HCT116 (cell line): Measurements from ENCODE around the gene SDSL. TPM values are rescaled to one million over a fixed set of nuclear protein-coding genes. Genes with fewer than 3 reads are reported as not detected.

Source experiments
- ATAC-seq: fragments of 200-7000 bp; cut with Tn5 transposase; 2 replicates; pipeline ENCODE4 v1.9.1; 2020; ENCODE audit warnings: mild to moderate bottlenecking, moderate library complexity
- Bru-seq: library from RNA; stranded (reverse); fragments of 400-500 nt; gene quantifications from one replicate; lab custom pipeline; 2021; lab: Mats Ljungman, UMichigan
- BruChase-seq, 2 experiments: library from RNA; stranded (reverse); fragments of 400-500 nt; gene quantifications; one replicate each; lab custom pipeline; 2021; lab: Mats Ljungman, UMichigan
- BruUV-seq: library from RNA; stranded (reverse); fragments of 400-500 nt; replicated peaks from 2 replicates; lab custom pipeline; 2021; lab: Mats Ljungman, UMichigan
- CTCF ChIA-PET: fragments of 300-600 bp; sonication (Branson Sonifier 250); formaldehyde crosslinking; loops from one replicate; lab custom pipeline; 2021; ENCODE audit warnings: antibody characterized with exemption; lab: Charles Lee
- POLR2A ChIA-PET: fragments of 300-600, 350-600 bp; sonication (Branson Sonifier 250); formaldehyde crosslinking; loops from one replicate; lab custom pipeline; 2021; ENCODE audit warnings: antibody characterized with exemption; lab: Charles Lee
- RAD21 ChIA-PET, 2 experiments: fragments of 300-600 bp; sonication (Branson Sonifier 250); formaldehyde crosslinking; loops; one replicate each; lab custom pipeline; 2023; ENCODE audit warnings: low total read pairs in 2 of 2; ENCODE audit not compliant: uncharacterized antibody in 2 of 2, unreplicated experiment in 2 of 2, low non-redundant PET in 1 of 2; lab: Charles Lee
- DNase-seq: peaks from one replicate; pipeline ENCODE4 v3.0.0-alpha.2; 2010; ENCODE audit warnings: low read depth, low spot score
- H2AFZ ChIP-seq: fragments of 200-600 bp; shearing (Covaris generic), sonication (generic); 2 replicates; pipeline ENCODE4 v1.6.1; 2017; ENCODE audit warnings: low read depth, mixed run types, mixed read lengths, antibody characterized with exemption, low read length; ENCODE audit not compliant: poor library complexity, severe bottlenecking
- H3K27ac ChIP-seq: 2 replicates; pipeline ENCODE4 v1.5.1; 2012; ENCODE audit warnings: low read depth, low read length
- H3K27me3 ChIP-seq: fragments of 200-600 bp; sonication (generic); 2 replicates; pipeline ENCODE4 v1.6.1; 2016; ENCODE audit warnings: mixed run types, low read length, mixed read lengths; ENCODE audit not compliant: insufficient read depth
- H3K36me3 ChIP-seq, 2 experiments: fragments of 200-500 bp in 1 of 2; fragments of 200-600 bp in 1 of 2; sonication (Bioruptor generic) in 1 of 2; sonication (generic) in 1 of 2; 2 replicates each; pipeline versions ENCODE4 v1.5.1 to v1.6.1; 2014 to 2016; ENCODE audit warnings: low read length in 2 of 2, inconsistent platforms in 1 of 2, mixed read lengths in 1 of 2, mixed run types in 1 of 2; ENCODE audit not compliant: insufficient read depth in 2 of 2, control insufficient read depth in 1 of 2
- H3K4me1 ChIP-seq, 2 experiments: fragments of 200-600 bp in 1 of 2; sonication (generic) in 1 of 2; 2 replicates each; pipeline versions ENCODE4 v1.5.1 to v1.6.1; 2012 to 2017; ENCODE audit warnings: low read length in 2 of 2, inconsistent platforms in 1 of 2, mild to moderate bottlenecking in 1 of 2, mixed read lengths in 1 of 2, mixed run types in 1 of 2, moderate library complexity in 1 of 2; ENCODE audit not compliant: insufficient read depth in 2 of 2, control insufficient read depth in 1 of 2
- H3K4me2 ChIP-seq: fragments of 200-600 bp; sonication (generic); 2 replicates; pipeline ENCODE4 v1.6.1; 2017; ENCODE audit warnings: mixed run types, low read length, mixed read lengths
- H3K4me3 ChIP-seq, 2 experiments: fragments of 200-600 bp in 1 of 2; sonication (generic) in 1 of 2; replicated peaks in 1 of 2; 2 replicates each; pipeline ENCODE4 v1.5.1; 2011 to 2016; ENCODE audit warnings: low read length in 2 of 2, control low read depth in 1 of 2, low read depth in 1 of 2, mild to moderate bottlenecking in 1 of 2, mixed read lengths in 1 of 2, mixed run types in 1 of 2
- H3K79me2 ChIP-seq: fragments of 200-600 bp; sonication (generic); 2 replicates; pipeline ENCODE4 v1.6.1; 2017; ENCODE audit warnings: mild to moderate bottlenecking, mixed run types, low read length, moderate library complexity, mixed read lengths; ENCODE audit not compliant: insufficient read depth
- H3K9ac ChIP-seq: fragments of 200-600 bp; sonication (generic); 2 replicates; pipeline ENCODE4 v1.6.1; 2016; ENCODE audit warnings: low read length, mixed read lengths
- H3K9me2 ChIP-seq: fragments of 200-600 bp; sonication (generic), shearing (Covaris generic); 2 replicates; pipeline ENCODE4 v1.6.1; 2017; ENCODE audit warnings: mixed run types, mild to moderate bottlenecking, moderate library complexity; ENCODE audit not compliant: insufficient read depth
- H3K9me3 ChIP-seq, 2 experiments: fragments of 200-500 bp in 1 of 2; fragments of 200-600 bp in 1 of 2; sonication (Bioruptor generic) in 1 of 2; sonication (generic) in 1 of 2; 2 replicates each; pipeline ENCODE4 v1.6.1; 2014 to 2017; ENCODE audit warnings: low read length in 2 of 2, mixed read lengths in 2 of 2, inconsistent platforms in 1 of 2, low read depth in 1 of 2, mild to moderate bottlenecking in 1 of 2, mixed run types in 1 of 2, moderate library complexity in 1 of 2; ENCODE audit not compliant: control insufficient read depth in 1 of 2, insufficient read depth in 1 of 2
- H4K20me1 ChIP-seq: fragments of 200-600 bp; sonication (generic), shearing (Covaris generic); 2 replicates; pipeline ENCODE4 v1.6.1; 2017; ENCODE audit warnings: mixed run types, mild to moderate bottlenecking, moderate library complexity; ENCODE audit not compliant: insufficient read depth
- CBX3 ChIP-seq: IDR thresholded peaks from 2 replicates; pipeline ENCODE4 v1.6.1; 2012; ENCODE audit warnings: low read depth
- EGR1 ChIP-seq: IDR thresholded peaks from 2 replicates; pipeline ENCODE4 v1.6.1; 2012; ENCODE audit warnings: low read depth
- ELF1 ChIP-seq: IDR thresholded peaks from 2 replicates; pipeline ENCODE4 v1.6.1; 2012; ENCODE audit warnings: low read depth, borderline replicate concordance
- EZH2 ChIP-seq: fragments of 200-600 bp; sonication (generic); IDR thresholded peaks from 2 replicates; pipeline ENCODE4 v1.6.1; 2017; ENCODE audit warnings: antibody characterized with exemption, mixed run types
- EZH2phosphoT487 ChIP-seq: fragments of 200-600 bp; IDR thresholded peaks from 2 replicates; pipeline ENCODE4 v1.6.1; 2018; ENCODE audit warnings: antibody characterized with exemption, borderline replicate concordance
- POLR2AphosphoS5 ChIP-seq: IDR thresholded peaks from 2 replicates; pipeline ENCODE4 v1.6.1; 2011; ENCODE audit warnings: mild to moderate bottlenecking, low read depth, low read length, moderate library complexity
- RAD21 ChIP-seq: IDR thresholded peaks from 2 replicates; pipeline ENCODE4 v1.6.1; 2012; ENCODE audit warnings: low read depth, mild to moderate bottlenecking
- REST ChIP-seq: IDR thresholded peaks from 2 replicates; pipeline ENCODE4 v1.6.1; 2012; ENCODE audit warnings: low read depth
- SIN3A ChIP-seq: IDR thresholded peaks from 2 replicates; pipeline ENCODE4 v1.6.1; 2012; ENCODE audit warnings: low read depth
- SP1 ChIP-seq: IDR thresholded peaks from 2 replicates; pipeline ENCODE4 v1.6.1; 2012; ENCODE audit warnings: low read depth
- SRF ChIP-seq: IDR thresholded peaks from 2 replicates; pipeline ENCODE4 v1.6.1; 2012; ENCODE audit warnings: low read depth
- TCF7L2 ChIP-seq: IDR thresholded peaks from 2 replicates; pipeline ENCODE4 v1.7.0; 2011; ENCODE audit warnings: borderline replicate concordance, inconsistent platforms; ENCODE audit not compliant: insufficient read depth, insufficient read length; ENCODE audit errors: extremely low read depth
- ZBTB33 ChIP-seq: IDR thresholded peaks from 2 replicates; pipeline ENCODE4 v1.6.1; 2011; ENCODE audit warnings: mild to moderate bottlenecking, low read length, moderate library complexity; ENCODE audit not compliant: insufficient replicate concordance; ENCODE audit errors: extremely low read depth
- ZFX ChIP-seq: fragments of 450-650 bp; IDR thresholded peaks from 2 replicates; pipeline ENCODE4 v1.6.1; 2017
- ZNF274 ChIP-seq: fragments of 200-500 bp; sonication (Bioruptor generic); IDR thresholded peaks from 2 replicates; pipeline ENCODE4 v1.6.1; 2014; ENCODE audit warnings: mild to moderate bottlenecking, low read depth, low read length, inconsistent platforms
- intact Hi-C: fragments of 100-400 bp; cut with micrococcal nuclease; formaldehyde crosslinking; loops from 2 replicates; pipeline ENCODE4 v1.10.0; 2022
- long read RNA-seq: library from polyadenylated mRNA; unstranded; transcript quantifications from one replicate; pipeline ENCODE4 v2.0.0, GENCODE V29; 2021; ENCODE audit not compliant: unreplicated experiment
- polyA plus RNA-seq: library from polyadenylated mRNA; unstranded; fragments of >200 nt; gene quantifications from 2 replicates; pipeline ENCODE4 v1.2.1, GENCODE V29; 2012; ENCODE audit warnings: missing spikeins
- total RNA-seq: library from RNA; stranded (reverse); gene quantifications from one replicate; pipeline ENCODE4 v1.2.1, GENCODE V29; 2021; ENCODE audit not compliant: unreplicated experiment
- TF ChIP-seq, protein P1 (sequence below), 3 experiments: fragments of 200-600 bp in 1 of 3; sonication (generic) in 1 of 3; IDR thresholded peaks in 2 of 3; conservative IDR thresholded peaks in 1 of 3; 2 replicates each; pipeline ENCODE4 v1.5.1; 2012 to 2017; ENCODE audit warnings: low read depth in 2 of 3, low read length in 2 of 3, antibody characterized with exemption in 1 of 3, borderline replicate concordance in 1 of 3, control low read depth in 1 of 3, mild to moderate bottlenecking in 1 of 3, mixed read lengths in 1 of 3, mixed run types in 1 of 3, moderate library complexity in 1 of 3; ENCODE audit not compliant: insufficient read depth in 1 of 3

SDSL gene
- total RNA-seq (19.1 TPM), Bru-seq, nascent RNA (percentile 54 among the genes with signal in this experiment), BruChase-seq, experiment 1, labeled RNA remaining after a 6-hour chase (percentile 54 among the genes with signal in this experiment), BruChase-seq, experiment 2, labeled RNA remaining after a 2-hour chase (percentile 57 among the genes with signal in this experiment)
- polyA plus RNA-seq: 22.7 and 25.5 TPM in 2 replicates
- long read RNA-seq, transcript SDSL-202 (8 exons, 1,449 nt): major isoform, 19 of 23 reads
- long read RNA-seq, partial matches to known transcripts: 1 of 23 reads
- long read RNA-seq, other reads (novel, unspliced or antisense): 3 of 23 reads

DNA sequence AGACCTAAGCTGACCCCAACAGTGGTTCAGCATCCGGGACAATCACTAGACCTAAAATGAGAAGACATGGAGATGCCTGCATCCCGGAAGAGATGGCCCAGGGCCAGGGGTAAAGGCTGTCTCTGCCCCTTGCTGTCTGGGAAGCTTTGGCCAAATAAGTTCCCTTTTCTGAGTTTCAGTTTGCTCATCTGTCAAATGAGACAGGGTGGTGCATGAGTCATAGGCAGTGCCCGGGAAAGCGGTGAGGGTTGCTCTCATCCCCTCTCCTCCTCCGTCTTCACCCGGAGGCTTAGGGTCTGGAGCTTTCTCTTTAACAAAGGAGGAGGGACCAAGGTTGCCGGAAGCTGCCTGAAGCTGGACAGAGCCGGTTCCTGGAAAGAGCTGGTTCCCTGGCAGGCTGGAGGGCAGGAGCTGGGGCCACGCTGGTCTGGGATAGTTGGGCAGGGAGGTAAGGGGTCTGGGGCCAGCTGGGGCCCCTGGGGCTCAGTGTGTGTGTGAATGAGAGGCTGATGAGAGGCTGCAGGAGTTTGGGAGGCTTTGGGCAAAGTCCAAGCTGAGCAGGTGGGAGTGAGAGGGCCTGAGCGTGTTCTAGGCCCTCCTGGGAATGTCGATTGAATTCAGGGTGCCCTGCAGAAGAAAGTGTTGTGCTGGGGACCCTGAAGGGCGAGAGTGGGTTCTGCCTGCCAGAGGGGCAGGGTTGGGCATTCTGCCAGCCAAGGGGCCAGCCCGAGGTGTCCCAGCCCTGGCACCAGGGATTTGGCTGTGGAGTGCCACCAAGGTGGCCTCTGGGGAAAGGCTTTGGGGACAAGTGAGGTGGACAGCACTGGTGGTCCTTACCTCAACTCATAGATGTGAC lies at the start of gene SDSL:
Gene SDSL (plus strand): TSS at position 351 of the 856 bp plus-strand sequence. CDS start 5,603 bp downstream, outside the sequence.
- Histone ChIP-seq H3K27ac (peak within 1 kb of the TSS; percentile 74), H3K4me3 (peak within 1 kb of the TSS; percentile 89 to 93), H4K20me1 (no peaks in the 10 kb centered on the region), H3K79me2 (peaks cover 6% of the 10 kb centered on the region; the same call in 1 of the 2 replicates), H3K4me2 (peak within 1 kb of the TSS; percentile 97), H3K36me3 (no peaks in the 10 kb centered on the region), H3K9me3 (no peaks in the 10 kb centered on the region), H3K9ac (peak within 1 kb of the TSS; percentile 89), H3K9me2 (no peaks in the 10 kb centered on the region), H3K4me1 (peaks cover 5 to 24% of the 10 kb centered on the region in 2 experiments; a peak in 3 of 4 replicates), H3K27me3 (no peaks in the 10 kb centered on the region), H2AFZ (peak within 1 kb of the TSS; percentile 50)
- intact Hi-C loops: no loop called here
- ATAC-seq (peak; percentile 90), DNase-seq (peak; percentile 48)
- ChIA-PET POLR2A (interaction anchor here (0.6 to 1.4 kb wide), 3 partner anchors 13 to 208 kb away, joined by 4 to 9 read pairs (median 5); partner anchors contain the start of gene SLC8B1), CTCF (interaction anchor here (1.5 kb wide), 1 partner anchor 429 kb away, joined by 3 read pairs; no protein-coding TSS in a partner anchor), RAD21 (interaction anchor here in 1 of 2 experiments (0.5 to 1.4 kb wide), 3 partner anchors 43 to 123 kb away, joined by 3 to 7 read pairs (median 4); partner anchors contain the start of gene SLC8B1)
- BruUV-seq: TSS peak; percentile 77
- TF ChIP-seq REST (no peak), POLR2AphosphoS5 (peak; percentile 93), EZH2phosphoT487 (no peak), EZH2 (no peak), EGR1 (no peak), SIN3A (peak; percentile 75), ZNF274 (no peak), TCF7L2 (no peak), SRF (no peak), ELF1 (no peak; the same call in 1 of the 2 replicates), ZBTB33 (no peak), SP1 (peak; percentile 59; the same call in 1 of the 2 replicates), RAD21 (no peak), ZFX (peak; percentile 73; the same call in 1 of the 2 replicates), CBX3 (no peak)
- TF ChIP-seq, protein P1, sequence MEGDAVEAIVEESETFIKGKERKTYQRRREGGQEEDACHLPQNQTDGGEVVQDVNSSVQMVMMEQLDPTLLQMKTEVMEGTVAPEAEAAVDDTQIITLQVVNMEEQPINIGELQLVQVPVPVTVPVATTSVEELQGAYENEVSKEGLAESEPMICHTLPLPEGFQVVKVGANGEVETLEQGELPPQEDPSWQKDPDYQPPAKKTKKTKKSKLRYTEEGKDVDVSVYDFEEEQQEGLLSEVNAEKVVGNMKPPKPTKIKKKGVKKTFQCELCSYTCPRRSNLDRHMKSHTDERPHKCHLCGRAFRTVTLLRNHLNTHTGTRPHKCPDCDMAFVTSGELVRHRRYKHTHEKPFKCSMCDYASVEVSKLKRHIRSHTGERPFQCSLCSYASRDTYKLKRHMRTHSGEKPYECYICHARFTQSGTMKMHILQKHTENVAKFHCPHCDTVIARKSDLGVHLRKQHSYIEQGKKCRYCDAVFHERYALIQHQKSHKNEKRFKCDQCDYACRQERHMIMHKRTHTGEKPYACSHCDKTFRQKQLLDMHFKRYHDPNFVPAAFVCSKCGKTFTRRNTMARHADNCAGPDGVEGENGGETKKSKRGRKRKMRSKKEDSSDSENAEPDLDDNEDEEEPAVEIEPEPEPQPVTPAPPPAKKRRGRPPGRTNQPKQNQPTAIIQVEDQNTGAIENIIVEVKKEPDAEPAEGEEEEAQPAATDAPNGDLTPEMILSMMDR (IDR thresholded peaks at IDR 0.05 in 2 of 3, conservative IDR thresholded peaks at IDR 0.05 in 1 of 3; ENCODE audit: borderline replicate concordance in 1 of 3, insufficient read depth in 1 of 3, low read depth in 2 of 3, low read length in 2 of 3): no peak
